ENCODE results near the gene CD36.

The CD36 gene

DNA sequence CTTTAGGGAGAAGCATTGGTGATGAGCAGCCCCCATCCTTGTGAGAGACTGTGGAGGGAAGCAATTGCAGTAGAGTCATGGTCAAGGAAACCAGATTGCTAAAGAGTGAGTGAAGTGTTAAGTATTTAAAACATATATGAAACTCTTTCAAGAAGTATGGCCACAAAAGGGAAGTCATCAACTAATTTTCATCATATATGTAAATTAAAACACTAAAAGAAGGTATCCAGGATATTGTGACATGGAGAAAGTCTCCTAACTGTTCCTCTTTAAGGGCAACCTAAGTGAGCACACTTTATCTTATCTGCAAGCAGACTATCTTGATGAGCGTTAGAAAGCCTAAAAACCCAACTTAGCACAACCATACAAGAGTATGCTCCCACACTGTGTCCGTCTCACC, 69.7 kb downstream of the CD36 start:
- DNase-seq: no peak

DNA sequence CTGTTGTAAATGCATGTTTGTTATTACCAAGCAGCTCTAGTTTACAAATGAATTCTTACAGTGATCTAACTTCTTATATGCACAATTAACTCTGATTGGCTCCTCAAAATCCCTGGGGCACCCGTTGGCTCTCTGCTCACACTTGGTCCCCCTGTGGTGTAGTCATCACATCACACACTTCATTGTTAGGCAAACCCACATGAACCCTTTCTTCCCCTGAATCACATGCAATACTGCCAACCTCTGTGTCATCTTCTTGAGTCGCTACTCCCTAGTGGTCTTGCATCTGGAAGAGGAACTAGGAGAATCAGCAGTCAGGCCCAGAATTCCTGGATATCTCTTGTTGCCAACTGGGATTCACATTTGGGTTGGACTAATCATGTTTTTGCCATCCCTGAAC, 73.1 kb downstream of the CD36 start:
- peak; percentile 41 for DNase-seq

DNA sequence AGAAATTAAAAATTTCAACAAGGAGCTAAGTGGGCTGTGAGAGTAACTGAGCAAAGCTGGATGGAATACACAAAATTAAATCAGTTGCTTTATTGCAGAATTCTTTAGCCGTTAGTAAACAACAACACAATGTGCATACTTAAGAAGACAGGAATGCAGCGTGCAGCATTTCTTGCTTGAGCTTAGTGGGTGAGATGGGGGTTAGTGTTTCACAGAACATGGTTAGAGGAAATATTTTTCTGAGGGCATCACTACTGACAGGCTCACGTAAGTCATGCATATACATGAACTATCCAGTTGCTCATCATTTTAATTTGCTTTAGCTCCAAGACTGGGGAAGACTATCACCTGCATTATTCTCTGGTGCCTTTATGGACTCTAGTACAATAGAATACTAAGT, 80.8 kb downstream of the CD36 start:
- no peak for DNase-seq

DNA sequence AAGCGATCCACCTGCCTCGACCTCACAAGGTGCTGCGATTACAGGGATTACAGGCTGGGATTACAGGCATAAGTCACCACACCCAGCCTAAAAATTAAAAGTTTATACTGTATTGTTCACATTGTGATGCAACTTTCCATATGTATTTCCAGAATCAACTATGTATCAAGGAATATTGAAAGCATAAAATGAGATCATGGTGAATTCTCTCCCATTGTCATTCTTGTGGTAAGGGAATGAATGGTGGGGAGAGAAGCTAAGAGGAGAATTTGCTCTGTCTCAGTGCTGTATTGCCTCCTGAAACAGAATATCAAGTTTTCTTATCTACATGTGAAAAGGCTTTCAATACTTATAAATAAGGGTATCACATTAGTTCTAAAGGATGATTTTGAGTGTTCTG, 81.7 kb downstream of the CD36 start:
- DNase-seq: no peak

DNA sequence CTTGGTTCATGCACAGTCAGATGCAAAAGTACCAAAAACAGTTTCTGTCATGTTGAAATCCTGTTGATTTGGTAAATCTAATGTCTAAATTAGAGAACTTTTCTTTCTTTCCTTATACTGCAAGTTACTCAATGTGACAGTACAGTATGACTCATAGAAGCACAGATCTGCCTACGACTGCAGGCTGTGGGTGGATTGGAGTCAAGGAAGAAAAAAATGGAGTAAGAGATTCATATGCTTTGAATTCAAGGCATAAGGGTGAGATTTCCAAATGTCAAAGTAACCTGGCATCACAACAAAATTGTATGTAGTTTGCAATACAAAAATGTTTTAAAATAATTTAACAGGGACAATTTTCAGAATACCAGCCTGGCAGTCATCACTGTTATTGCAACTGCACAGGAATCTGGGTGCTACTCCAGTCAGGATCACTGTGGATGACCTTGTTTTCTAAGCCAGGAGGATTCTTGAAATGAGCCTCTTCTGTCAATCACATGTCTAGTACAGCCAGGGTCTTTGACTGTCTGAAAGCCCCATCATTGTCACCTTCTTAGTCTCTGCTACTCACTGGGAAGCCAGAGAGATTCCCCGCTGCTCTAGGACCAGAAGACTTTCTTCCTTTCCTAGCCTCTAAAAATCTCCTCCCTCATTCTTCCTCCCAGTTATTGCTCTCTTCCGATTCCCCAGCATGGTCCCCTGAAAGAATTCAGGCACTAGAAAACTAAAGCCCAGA, 83.6 kb downstream of the CD36 start:
- DNase-seq: peak; percentile 45

DNA sequence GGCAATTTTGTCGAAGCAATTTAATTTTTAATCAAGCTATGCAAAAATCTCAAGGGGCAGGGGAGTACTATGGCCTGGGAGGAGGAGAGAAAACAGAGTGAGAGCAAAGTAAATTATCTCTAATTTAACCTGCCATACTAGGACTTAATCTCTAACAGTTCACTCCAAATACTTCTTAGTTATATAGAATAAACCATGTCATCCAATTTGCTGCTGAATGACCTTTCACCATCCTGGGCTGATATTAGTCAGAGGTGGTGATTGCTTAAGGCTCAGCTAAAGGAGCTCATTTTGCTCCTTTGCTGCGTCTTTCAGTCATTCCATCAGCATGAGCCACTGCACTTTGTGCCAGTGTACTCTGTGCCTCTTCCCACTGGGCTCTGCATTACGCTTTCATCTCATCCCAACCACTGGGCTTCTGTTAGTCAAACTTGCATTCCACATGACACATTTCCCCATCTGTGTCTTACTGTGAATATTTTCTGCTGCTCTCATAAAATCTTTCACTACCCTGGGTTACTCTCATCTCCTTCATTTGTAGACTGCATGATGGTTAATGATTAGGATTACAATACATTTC, 84.3 kb downstream of the CD36 start:
- peak; percentile 39 for DNase-seq

DNA sequence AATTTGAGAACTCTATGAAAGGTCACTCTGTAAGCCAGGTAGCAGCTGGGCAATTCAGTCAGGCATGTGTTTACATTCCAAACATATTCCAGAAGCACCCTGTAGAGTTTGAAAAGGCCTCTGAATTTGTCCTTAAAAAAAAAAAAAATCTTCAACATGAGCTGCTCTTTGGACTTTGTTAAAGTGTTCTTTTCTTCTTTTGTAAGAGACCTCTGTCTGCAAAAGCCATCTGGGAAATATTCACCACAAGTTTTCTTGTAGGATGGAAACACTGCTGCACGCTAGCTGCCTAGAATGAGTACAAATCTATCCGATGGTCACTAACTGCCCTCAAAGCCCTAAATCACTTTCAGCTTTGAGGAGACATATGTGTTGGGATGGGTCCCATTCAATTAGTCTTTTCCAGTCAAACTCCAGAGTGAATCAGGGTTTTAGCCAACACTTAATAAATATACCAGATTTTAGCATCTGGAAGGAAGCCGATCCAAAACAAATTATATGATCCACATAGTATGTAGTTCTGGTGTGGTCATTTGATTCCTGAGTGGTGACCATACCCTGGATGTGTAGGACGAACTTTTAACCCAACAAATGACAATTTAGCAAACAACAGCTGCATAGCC, 85.9 kb downstream of the CD36 start:
- peak; percentile 88 for DNase-seq

DNA sequence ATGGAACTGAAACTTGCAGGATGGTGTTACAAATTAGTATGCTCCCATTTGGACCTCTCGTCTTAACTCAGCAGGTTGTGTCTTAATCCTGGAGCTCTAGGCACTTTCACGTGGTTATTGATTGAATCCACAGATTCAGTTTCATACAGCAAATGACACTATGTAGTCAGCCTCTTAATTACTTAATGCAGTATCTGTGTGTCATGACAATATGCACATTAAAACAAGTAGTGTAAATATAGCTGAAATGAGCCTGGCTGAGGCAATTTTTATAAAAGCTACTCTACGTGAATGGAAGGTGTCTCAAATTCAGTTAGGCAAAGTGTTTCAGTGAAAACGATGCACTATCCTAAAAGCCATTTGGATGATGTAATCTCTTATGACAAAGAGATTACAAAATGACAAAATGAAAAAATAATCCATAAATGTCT, 86.8 kb downstream of the CD36 start:
- DNase-seq: peak; percentile 94

All from NCI-H69 (cell line).